Sigmoid colon (tissue), 7 donors: ENCODE measurements around the gene GRB2. TPM values are rescaled to one million over a fixed set of nuclear protein-coding genes. Genes with fewer than 3 reads are reported as not detected.
"Not testable (repeated sequence)": the region's sequence is repeated elsewhere in the genome, so short reads cannot be mapped to it uniquely, and the experiment has no call there.

Experiments used
- DNase-seq: peaks from one replicate; pipeline ENCODE4 v3.0.0-alpha.2; 2019
- H3K27ac ChIP-seq, 4 donors: fragments of 200-600 bp; sonication (generic); one replicate each; pipeline ENCODE4 v1.5.1; 2016 to 2019; ENCODE audit warnings: mild to moderate bottlenecking in 1 of 4
- H3K27me3 ChIP-seq, 3 donors: fragments of 200-600 bp; sonication (generic); one replicate each; pipeline ENCODE4 v1.5.1; 2019; ENCODE audit warnings: mild to moderate bottlenecking in 1 of 3
- H3K36me3 ChIP-seq, 4 donors: fragments of 200-600 bp; sonication (generic); one replicate each; pipeline ENCODE4 v1.5.1; 2016 to 2019
- H3K4me1 ChIP-seq, 4 donors: fragments of 200-600 bp; sonication (generic); one replicate each; pipeline ENCODE4 v1.5.1; 2017 to 2019
- H3K4me3 ChIP-seq, 4 donors: fragments of 200-600 bp; sonication (generic); one replicate each; pipeline ENCODE4 v1.5.1; 2017 to 2019; ENCODE audit warnings: mild to moderate bottlenecking in 2 of 4, moderate library complexity in 1 of 4
- H3K9me3 ChIP-seq, 4 donors: fragments of 200-600 bp in 3 of 4; sonication (generic) in 3 of 4; one replicate each; pipeline versions ENCODE4 v1.5.1 to v1.6.1; 2013 to 2019
- CTCF ChIP-seq, 4 experiments: fragments of 450-650 bp in 3 of 4; fragments of 200-600 bp in 1 of 4; IDR thresholded peaks; one replicate each; pipeline ENCODE4 v1.5.1; 2016 to 2019; ENCODE audit warnings: antibody characterized with exemption in 4 of 4, mild to moderate bottlenecking in 3 of 4, moderate library complexity in 2 of 4
- EP300 ChIP-seq, 4 donors: sonication (generic); formaldehyde crosslinking; IDR thresholded peaks; one replicate each; pipeline ENCODE4 v1.6.1; 2017; ENCODE audit warnings: antibody characterized with exemption in 4 of 4
- POLR2A ChIP-seq, 2 donors: fragments of 450-650 bp; IDR thresholded peaks; one replicate each; pipeline ENCODE4 v1.6.1; 2016; ENCODE audit warnings: antibody characterized with exemption in 2 of 2, mild to moderate bottlenecking in 2 of 2, moderate library complexity in 2 of 2
- POLR2AphosphoS5 ChIP-seq, 4 donors: sonication (generic); formaldehyde crosslinking; IDR thresholded peaks; one replicate each; pipeline ENCODE4 v1.6.1; 2017; ENCODE audit warnings: antibody characterized with exemption in 4 of 4
- WGBS, 2 donors: extraction: QIAGEN DNeasy Blood & Tissue Kit; methylation state at CpG; one replicate each; pipeline ENCODE4 v1.1.7; 2013; 5-methylcytosine and 5-hydroxymethylcytosine counted together
- intact Hi-C: fragments of 100-400 bp; cut with DNase I; formaldehyde crosslinking; loops from one replicate; pipeline ENCODE4 v1.15.1; 2023
- polyA plus RNA-seq, 3 donors: library from polyadenylated mRNA; stranded (reverse); fragments of 200-250 nt; gene quantifications; one replicate each; pipeline ENCODE4 v1.2.3, GENCODE V29; 2013
- total RNA-seq, 4 donors: library from RNA; depleted of rRNA; stranded (reverse); fragments of >200 nt; gene quantifications; one replicate each; pipeline ENCODE4 v1.1.0, GENCODE V29; 2016
- donor health status: healthy with polysubstance abuse.
- donor health status: Bipolar disorder and iron deficiency.
- donor health status: healthy.

GRB2 gene
- total and polyA plus RNA-seq, 7 donors: 56.5 to 103 (median 81.3) TPM

DNA sequence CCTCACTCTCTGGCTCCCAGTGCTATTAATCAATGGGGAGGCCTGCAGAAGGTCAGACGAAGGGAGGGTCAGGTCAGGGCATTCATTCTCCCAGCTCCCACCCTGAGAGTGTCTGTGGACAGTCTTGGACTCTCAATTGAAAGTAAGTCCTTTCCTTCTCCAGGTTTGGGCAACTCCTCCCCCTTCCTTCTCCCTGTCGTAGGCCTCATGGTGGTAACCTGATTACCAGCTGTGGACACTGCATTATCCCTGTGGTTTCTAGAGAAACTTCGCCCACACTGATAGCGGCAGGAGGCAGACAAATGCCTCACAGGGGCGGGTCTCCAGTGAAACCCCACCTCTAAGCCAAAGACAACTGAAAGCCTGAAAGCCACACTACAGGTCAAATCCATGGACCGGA, 58.6 kb downstream of the GRB2 start:
- no peak for DNase-seq
- intact Hi-C loops: no loop called here
- H3K4me3 ChIP-seq: no peak overlapping the region
- TF ChIP-seq EP300 (IDR thresholded peaks at IDR 0.05): no peak
- 46 to 74% methylated on average over 6 of the region's 6 CpGs for WGBS, 2 donors
- peaks cover 0 to 82% (median 48%) of the 10 kb centered on the region in 4 donors for H3K4me1 ChIP-seq
- no peaks in the 10 kb centered on the region for H3K9me3 ChIP-seq
- no peak overlapping the region for H3K27ac ChIP-seq
- no peaks in the 10 kb centered on the region for H3K36me3 ChIP-seq
- no peaks in the 10 kb centered on the region for H3K27me3 ChIP-seq

DNA sequence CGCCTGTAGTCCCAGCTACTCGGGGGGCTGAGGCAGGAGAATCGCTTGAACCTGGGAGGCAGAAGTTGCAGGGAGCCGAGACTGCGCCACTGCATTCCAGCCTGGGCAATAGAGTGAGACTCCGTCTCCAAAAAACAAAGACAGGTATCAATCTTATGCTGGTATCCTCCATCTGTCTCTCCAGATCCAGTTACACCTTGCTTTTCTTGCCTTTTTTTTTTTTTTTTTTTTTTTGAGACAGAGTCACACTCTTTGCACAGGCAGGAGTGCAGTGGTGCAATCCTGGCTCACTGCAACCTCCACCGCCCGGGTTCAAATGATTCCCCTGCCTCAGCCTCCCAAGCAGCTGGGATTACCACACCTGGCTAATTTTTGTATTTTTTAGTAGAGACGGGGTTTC, 59.1 kb downstream of the GRB2 start:
- peaks cover 0 to 77% (median 44%) of the 10 kb centered on the region in 4 donors for H3K4me1 ChIP-seq
- intact Hi-C loops, H3K27me3 ChIP-seq, H3K27ac ChIP-seq, H3K36me3 ChIP-seq, H3K4me3 ChIP-seq, H3K9me3 ChIP-seq, DNase-seq: not testable (repeated sequence)
- 81 to 92% methylated on average over 9 of the region's 9 CpGs for WGBS, 2 donors

DNA sequence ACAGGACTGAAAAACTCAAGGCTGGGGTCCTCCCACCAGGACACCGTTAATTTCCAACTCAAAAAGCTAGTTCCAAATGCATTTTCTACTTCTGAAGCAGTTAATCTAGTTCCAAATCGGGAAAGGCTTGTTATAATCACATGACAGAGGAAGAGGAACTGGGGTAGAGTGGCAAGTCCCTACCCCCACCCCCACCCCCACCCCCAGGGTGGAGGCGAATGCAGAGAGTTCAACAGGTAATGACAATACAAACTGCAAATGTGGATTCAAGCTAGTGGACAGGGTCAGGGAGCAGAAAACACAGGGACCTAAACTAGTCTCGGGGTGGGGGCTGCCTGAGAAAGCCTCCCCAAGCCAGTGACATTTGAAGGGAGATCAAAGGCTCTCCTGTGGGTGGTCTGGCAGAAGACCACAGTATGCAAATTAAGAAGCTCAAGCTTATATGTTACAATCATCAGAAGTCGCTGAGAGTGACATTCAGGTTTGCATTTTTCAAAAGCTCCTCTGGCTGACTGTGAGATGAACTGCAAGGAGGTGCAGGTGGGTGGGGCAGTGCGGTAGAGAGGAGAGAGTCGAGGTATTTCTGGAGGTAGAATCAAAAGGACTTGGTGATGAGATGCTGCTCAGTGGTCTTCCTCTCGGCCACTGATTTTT, 59.8 kb downstream of the GRB2 start:
- peaks cover 0 to 74% (median 40%) of the 10 kb centered on the region in 4 donors for H3K4me1 ChIP-seq

GRCh38 chr17:75344666-75345065, 60.8 kb downstream of the GRB2 start:
- peaks cover 0 to 70% (median 43%) of the 10 kb centered on the region in 4 donors for H3K4me1 ChIP-seq
- 60 to 86% methylated on average over 5 of the region's 5 CpGs for WGBS, 2 donors

More for the DNA sequence above, 59.8 kb downstream of the GRB2 start:
- WGBS, 2 donors: 35 to 64% methylated on average over 8 of the region's 8 CpGs
- DNase-seq: no peak
- no peak for TF ChIP-seq CTCF (IDR thresholded peaks at IDR 0.05)
- no peak for TF ChIP-seq POLR2AphosphoS5 (IDR thresholded peaks at IDR 0.05)
- no peak for TF ChIP-seq EP300 (IDR thresholded peaks at IDR 0.05)
- TF ChIP-seq POLR2A (IDR thresholded peaks at IDR 0.05): no peak
- Histone ChIP-seq H3K27ac (no peak overlapping the region), H3K36me3 (no peaks in the 10 kb centered on the region), H3K27me3 (no peaks in the 10 kb centered on the region), H3K4me3 (no peak overlapping the region), H3K9me3 (no peaks in the 10 kb centered on the region)
- intact Hi-C loops: no loop called here

GRCh38 chr17:75342996-75343395, 62.5 kb downstream of the GRB2 start:
- no peaks in the 10 kb centered on the region for H3K36me3 ChIP-seq
- no peaks in the 10 kb centered on the region for H3K27me3 ChIP-seq
- no peaks in the 10 kb centered on the region for H3K9me3 ChIP-seq
- H3K4me1 ChIP-seq: peaks cover 0 to 67% (median 38%) of the 10 kb centered on the region in 4 donors
- WGBS, 2 donors: 67 to 83% methylated on average over 3 of the region's 3 CpGs
- H3K4me3 ChIP-seq: no peak overlapping the region
- H3K27ac ChIP-seq: no peak overlapping the region
- no peak for DNase-seq
- TF ChIP-seq CTCF (IDR thresholded peaks at IDR 0.05): no peak
- TF ChIP-seq POLR2A (IDR thresholded peaks at IDR 0.05): no peak
- no peak for TF ChIP-seq EP300 (IDR thresholded peaks at IDR 0.05)
- TF ChIP-seq POLR2AphosphoS5 (IDR thresholded peaks at IDR 0.05): no peak
- intact Hi-C loops: no loop called here

More at GRCh38 chr17:75344666-75345065, 60.8 kb downstream of the GRB2 start:
- intact Hi-C loops: no loop called here
- Histone ChIP-seq H3K36me3 (no peaks in the 10 kb centered on the region), H3K27me3 (no peaks in the 10 kb centered on the region), H3K4me3 (no peak overlapping the region), H3K27ac (no peak overlapping the region), H3K9me3 (no peaks in the 10 kb centered on the region)
- DNase-seq: no peak
- TF ChIP-seq POLR2AphosphoS5 (IDR thresholded peaks at IDR 0.05) (no peak), CTCF (IDR thresholded peaks at IDR 0.05) (no peak), EP300 (IDR thresholded peaks at IDR 0.05) (no peak), POLR2A (IDR thresholded peaks at IDR 0.05) (no peak)
